H9 (cell line): Measurements from ENCODE around the gene BPGM. TPM values are rescaled to one million over a fixed set of nuclear protein-coding genes. Genes with fewer than 3 reads are reported as not detected.

Experiments used
- DNase-seq: peaks from one replicate; pipeline ENCODE4 v3.0.0-alpha.2; 2017
- H2AFZ ChIP-seq: one replicate; pipeline ENCODE4 v1.6.1; 2013; ENCODE audit warnings: mild to moderate bottlenecking, low read length, control low read depth, moderate library complexity
- H2AK5ac ChIP-seq: 2 replicates; pipeline ENCODE4 v1.6.1; 2013; ENCODE audit warnings: low read length, control low read depth, mixed read lengths; ENCODE audit not compliant: insufficient read length
- H2BK120ac ChIP-seq: one replicate; pipeline ENCODE4 v1.6.1; 2013; ENCODE audit warnings: low read depth, mild to moderate bottlenecking, low read length, control low read depth, inconsistent platforms; ENCODE audit not compliant: poor library complexity, severe bottlenecking
- H2BK12ac ChIP-seq: 2 replicates; pipeline ENCODE4 v1.6.1; 2013; ENCODE audit warnings: low read length, control low read depth, mixed read lengths, low read depth; ENCODE audit not compliant: insufficient read length
- H2BK15ac ChIP-seq: 2 replicates; pipeline ENCODE4 v1.6.1; 2013; ENCODE audit warnings: low read depth, low read length, control low read depth
- H2BK20ac ChIP-seq: one replicate; pipeline ENCODE4 v1.6.1; 2013; ENCODE audit warnings: low read depth, mild to moderate bottlenecking, low read length, control low read depth, inconsistent platforms; ENCODE audit not compliant: poor library complexity, severe bottlenecking
- H2BK5ac ChIP-seq: 2 replicates; pipeline ENCODE4 v1.6.1; 2013; ENCODE audit warnings: low read length, control low read depth, mixed read lengths; ENCODE audit not compliant: insufficient read length
- H3K14ac ChIP-seq: 2 replicates; pipeline ENCODE4 v1.6.1; 2013; ENCODE audit warnings: low read length, control low read depth; ENCODE audit not compliant: insufficient read depth
- H3K18ac ChIP-seq: 2 replicates; pipeline ENCODE4 v1.6.1; 2013; ENCODE audit warnings: low read depth, mild to moderate bottlenecking, mixed read lengths, low read length, control low read depth; ENCODE audit not compliant: insufficient read length
- H3K23ac ChIP-seq: 2 replicates; pipeline ENCODE4 v1.6.1; 2013; ENCODE audit warnings: low read length, control low read depth, mixed read lengths, low read depth; ENCODE audit not compliant: insufficient read length
- H3K23me2 ChIP-seq: 2 replicates; pipeline ENCODE4 v1.6.1; 2013; ENCODE audit warnings: low read depth, mild to moderate bottlenecking, mixed read lengths, low read length, control low read depth; ENCODE audit not compliant: insufficient read length, poor library complexity, severe bottlenecking
- H3K27ac ChIP-seq: 2 replicates; pipeline ENCODE4 v1.5.1; 2013; ENCODE audit warnings: low read length, control low read depth, mixed read lengths, low read depth; ENCODE audit not compliant: insufficient read length
- H3K27me3 ChIP-seq: 2 replicates; pipeline ENCODE4 v1.6.1; 2013; ENCODE audit warnings: low read length, control low read depth, inconsistent platforms; ENCODE audit not compliant: insufficient read depth
- H3K4ac ChIP-seq: 2 replicates; pipeline ENCODE4 v1.6.1; 2013; ENCODE audit warnings: low read depth, mild to moderate bottlenecking, control low read depth, inconsistent platforms, low read length, moderate library complexity
- H3K4me1 ChIP-seq: 2 replicates; pipeline ENCODE4 v1.6.1; 2013; ENCODE audit warnings: low read length, control low read depth, inconsistent platforms; ENCODE audit not compliant: insufficient read depth
- H3K4me2 ChIP-seq: 2 replicates; pipeline ENCODE4 v1.6.1; 2013; ENCODE audit warnings: low read length, control low read depth, mixed read lengths; ENCODE audit not compliant: insufficient read length, insufficient read depth
- H3K56ac ChIP-seq: 2 replicates; pipeline ENCODE4 v1.6.1; 2013; ENCODE audit warnings: low read depth, mild to moderate bottlenecking, mixed read lengths, low read length, control low read depth; ENCODE audit not compliant: insufficient read length
- H3K79me1 ChIP-seq: 2 replicates; pipeline ENCODE4 v1.6.1; 2013; ENCODE audit warnings: low read depth, mild to moderate bottlenecking, moderate library complexity, low read length, control low read depth, inconsistent platforms; ENCODE audit not compliant: insufficient read depth, poor library complexity, severe bottlenecking
- H3K79me2 ChIP-seq: 2 replicates; pipeline ENCODE4 v1.6.1; 2013; ENCODE audit warnings: low read length, control low read depth, inconsistent platforms; ENCODE audit not compliant: insufficient read depth
- H3K9ac ChIP-seq: 2 replicates; pipeline ENCODE4 v1.6.1; 2013; ENCODE audit warnings: low read length, control low read depth, mixed read lengths; ENCODE audit not compliant: insufficient read length; ENCODE audit errors: extremely low read depth
- H3K9me3 ChIP-seq: one replicate; pipeline ENCODE4 v1.6.1; 2013; ENCODE audit warnings: low read depth, low read length, inconsistent platforms; ENCODE audit not compliant: control insufficient read depth
- H3T11ph ChIP-seq: one replicate; pipeline ENCODE4 v1.6.1; 2013; ENCODE audit warnings: mild to moderate bottlenecking, low read length, control low read depth, inconsistent platforms
- H4K20me1 ChIP-seq: one replicate; pipeline ENCODE4 v1.6.1; 2013; ENCODE audit not compliant: control insufficient read depth, insufficient read length, insufficient read depth
- H4K5ac ChIP-seq: 2 replicates; pipeline ENCODE4 v1.6.1; 2013; ENCODE audit warnings: low read depth, mild to moderate bottlenecking, mixed read lengths, low read length, control low read depth; ENCODE audit not compliant: insufficient read length
- H4K8ac ChIP-seq: replicated peaks from 2 replicates; pipeline ENCODE4 v1.6.1; 2013; ENCODE audit warnings: low read length, control low read depth, mixed read lengths, low read depth; ENCODE audit not compliant: insufficient read length
- H4K91ac ChIP-seq: 2 replicates; pipeline ENCODE4 v1.6.1; 2013; ENCODE audit warnings: low read depth, mild to moderate bottlenecking, moderate library complexity, mixed read lengths, low read length, control low read depth; ENCODE audit not compliant: insufficient read length
- H3K27ac Mint-ChIP-seq, 3 experiments: 2 replicates in 2 of 3; 3 replicates in 1 of 3; pipeline ENCODE4 v1.8.0; 2020 to 2021; ENCODE audit warnings: mixed read lengths in 3 of 3, mild to moderate bottlenecking in 1 of 3, moderate library complexity in 1 of 3
- H3K27me3 Mint-ChIP-seq: 2 replicates; pipeline ENCODE4 v1.8.0; 2021; ENCODE audit warnings: low read depth, mild to moderate bottlenecking, moderate library complexity, mixed read lengths
- H3K36me3 Mint-ChIP-seq, 3 experiments: 2 replicates in 2 of 3; 3 replicates in 1 of 3; pipeline ENCODE4 v1.8.0; 2020 to 2021; ENCODE audit warnings: low read depth in 3 of 3, mixed read lengths in 3 of 3; ENCODE audit not compliant: insufficient read depth in 1 of 3
- H3K4me1 Mint-ChIP-seq, 2 experiments: 2 replicates each; pipeline ENCODE4 v1.8.0; 2020; ENCODE audit warnings: mixed read lengths in 2 of 2
- H3K4me3 Mint-ChIP-seq, 2 experiments: 2 replicates in 1 of 2; 3 replicates in 1 of 2; pipeline ENCODE4 v1.8.0; 2020 to 2021; ENCODE audit warnings: mild to moderate bottlenecking in 2 of 2, mixed read lengths in 2 of 2, moderate library complexity in 1 of 2
- H3K9me3 Mint-ChIP-seq, 2 experiments: 2 replicates in 1 of 2; 3 replicates in 1 of 2; pipeline ENCODE4 v1.8.0; 2020; ENCODE audit warnings: mild to moderate bottlenecking in 2 of 2, mixed read lengths in 2 of 2, moderate library complexity in 1 of 2
- CTCF ChIP-seq: fragments of 200-600 bp; sonication (generic); conservative IDR thresholded peaks from 3 replicates; pipeline ENCODE4 v1.8.0; 2021; ENCODE audit warnings: antibody characterized with exemption, mild to moderate bottlenecking
- WGBS: extraction: QIAGEN DNeasy Blood & Tissue Kit; methylation state at CpG from one replicate; pipeline ENCODE4 v1.1.7; 2013; ENCODE audit warnings: missing lambda C conversion rate, low lambda C conversion rate, mixed read lengths; ENCODE audit not compliant: insufficient read length; ENCODE audit errors: extremely low coverage; 5-methylcytosine and 5-hydroxymethylcytosine counted together
- total RNA-seq: library from RNA; stranded (reverse); gene quantifications from 2 replicates; pipeline ENCODE4 v1.2.1, GENCODE V29; 2021

BPGM gene
- total RNA-seq, 1 experiment from 2014 or later = 14.4 TPM

- no peak overlapping the region for H2BK20ac ChIP-seq
- H3K9ac ChIP-seq = no peak overlapping the region
- no peak overlapping the region for H3K4ac ChIP-seq
- H3K4me1 ChIP-seq = peaks cover 5% of the 10 kb centered on the region
- H2AK5ac ChIP-seq = no peak overlapping the region
- H3T11ph ChIP-seq = no peak overlapping the region
- H2BK120ac ChIP-seq = no peak overlapping the region
- no peak overlapping the region for H2BK5ac ChIP-seq
- H3K4me2 ChIP-seq = no peak overlapping the region
- Mint-ChIP-seq H3K9me3 (peaks cover 7% of the 10 kb centered on the region in 2 experiments; a peak in 4 of 5 replicates), H3K4me1 (peaks cover 10 to 14% of the 10 kb centered on the region in 2 experiments), H3K27ac (no peak overlapping the region; a peak in 1 of 7 replicates), H3K4me3 (no peak overlapping the region), H3K27me3 (no peaks in the 10 kb centered on the region), H3K36me3 (peaks cover 7 to 12% (median 8%) of the 10 kb centered on the region in 3 experiments; a peak in 6 of 7 replicates)
- no peak for DNase-seq
- H3K27ac ChIP-seq = no peak overlapping the region
- no peak overlapping the region for H4K5ac ChIP-seq
- H3K18ac ChIP-seq = no peak overlapping the region
- H3K56ac ChIP-seq = no peak overlapping the region
- H2BK15ac ChIP-seq = no peak overlapping the region
- no CpG with 5 or more reads among the region's 4 CpGs for WGBS
- H3K14ac ChIP-seq = no peak overlapping the region
- H4K8ac ChIP-seq = no peak overlapping the region
- H2BK12ac ChIP-seq = no peak overlapping the region
- H4K20me1 ChIP-seq = no peaks in the 10 kb centered on the region
- TF ChIP-seq CTCF = no peak
- H3K27me3 ChIP-seq = no peaks in the 10 kb centered on the region
- H3K9me3 ChIP-seq = no peaks in the 10 kb centered on the region
- H3K79me2 ChIP-seq = peaks cover 1% of the 10 kb centered on the region; the same call in 1 of the 2 replicates
- H4K91ac ChIP-seq = no peak overlapping the region
- no peaks in the 10 kb centered on the region for H3K79me1 ChIP-seq
- no peak overlapping the region for H3K23ac ChIP-seq
- no peaks in the 10 kb centered on the region for H3K23me2 ChIP-seq
- H2AFZ ChIP-seq = no peak overlapping the region
Measured at GRCh38 chr7:134669388-134669787, 22.7 kb downstream of the BPGM start.
